NT2/D1 (cell line): ENCODE measurements around the gene PHPT1.
"Not testable (repeated sequence)": the region's sequence is repeated elsewhere in the genome, so short reads cannot be mapped to it uniquely, and the experiment has no call there.

Source experiments
- DNase-seq: peaks from one replicate; pipeline ENCODE4 v3.0.0-alpha.2; 2011; ENCODE audit warnings: low read depth, low spot score
- H3K27me3 ChIP-seq: 2 replicates; pipeline ENCODE4 v1.6.0; 2011; ENCODE audit warnings: mild to moderate bottlenecking; ENCODE audit not compliant: insufficient read length, insufficient read depth
- H3K36me3 ChIP-seq: 2 replicates; pipeline ENCODE4 v1.6.1; 2011; ENCODE audit warnings: mild to moderate bottlenecking, low read length, mixed read lengths; ENCODE audit not compliant: insufficient read depth, insufficient read length
- H3K4me1 ChIP-seq: 2 replicates; pipeline ENCODE4 v1.5.1; 2011; ENCODE audit not compliant: insufficient read depth, insufficient read length
- H3K4me3 ChIP-seq: 2 replicates; pipeline ENCODE4 v1.5.1; 2011; ENCODE audit warnings: low read depth; ENCODE audit not compliant: insufficient read length
- H3K9ac ChIP-seq: 2 replicates; pipeline ENCODE4 v1.6.0; 2011; ENCODE audit warnings: low read depth; ENCODE audit not compliant: insufficient read length
- H3K9me3 ChIP-seq: 2 replicates; pipeline ENCODE4 v1.5.1; 2011; ENCODE audit warnings: mild to moderate bottlenecking, low read length; ENCODE audit not compliant: insufficient read depth
- SUZ12 ChIP-seq: IDR thresholded peaks from 2 replicates; pipeline ENCODE4 v1.6.1; 2011; ENCODE audit not compliant: insufficient read length, insufficient read depth; ENCODE audit errors: extremely low read depth
- YY1 ChIP-seq: IDR thresholded peaks from 2 replicates; pipeline ENCODE4 v1.6.1; 2011; ENCODE audit not compliant: insufficient read length, insufficient read depth
- ZNF274 ChIP-seq: IDR thresholded peaks from 2 replicates; pipeline ENCODE4 v1.6.1; 2011; ENCODE audit warnings: mild to moderate bottlenecking, low read depth, low read length

The PHPT1 gene

GRCh38 chr9:136849038-136849959 lies at the start of gene PHPT1:
PHPT1 (plus strand) TSS chr9:136849409; CDS start chr9:136849431, 22 bp downstream.
- H3K27me3 ChIP-seq, result no peaks in the 10 kb centered on the region
- TF ChIP-seq ZNF274 (no peak), SUZ12 (no peak), YY1 (peak; percentile 34)
- H3K36me3 ChIP-seq, result peaks cover 33% of the 10 kb centered on the region
- peaks cover 35% of the 10 kb centered on the region for H3K4me1 ChIP-seq
- DNase-seq, result peak; percentile 100
- peak within 1 kb of the TSS; percentile 99 for H3K9ac ChIP-seq
- H3K4me3 ChIP-seq, result peak within 1 kb of the TSS; percentile 95
- H3K9me3 ChIP-seq, result no peaks in the 10 kb centered on the region; the same call in 1 of the 2 replicates

- H3K9me3 ChIP-seq, result no peaks in the 10 kb centered on the region
- H3K4me3 ChIP-seq, result peak overlapping the region; percentile 48
- TF ChIP-seq SUZ12 (no peak), ZNF274 (no peak), YY1 (no peak)
- H3K27me3 ChIP-seq, result peaks cover 21% of the 10 kb centered on the region
- H3K9ac ChIP-seq, result peak overlapping the region; percentile 76
- H3K36me3 ChIP-seq, result peaks cover 17% of the 10 kb centered on the region
- DNase-seq, result peak; percentile 88
- H3K4me1 ChIP-seq, result peaks cover 20% of the 10 kb centered on the region
Observed at GRCh38 chr9:136799854-136800657, 49.2 kb upstream of the PHPT1 start.

GRCh38 chr9:136802321-136802720 lies 46.9 kb upstream of the PHPT1 start:
- Histone ChIP-seq H3K9me3 (no peaks in the 10 kb centered on the region), H3K4me3 (no peak overlapping the region), H3K27me3 (peaks cover 21% of the 10 kb centered on the region), H3K9ac (no peak overlapping the region), H3K4me1 (peaks cover 18% of the 10 kb centered on the region), H3K36me3 (peaks cover 35% of the 10 kb centered on the region)
- TF ChIP-seq YY1 (no peak), SUZ12 (no peak), ZNF274 (no peak)
- DNase-seq, result no peak

- not testable (repeated sequence) for H3K9ac ChIP-seq, H3K9me3 ChIP-seq, H3K4me3 ChIP-seq, DNase-seq
- Histone ChIP-seq H3K27me3 (peaks cover 21% of the 10 kb centered on the region), H3K4me1 (peaks cover 18% of the 10 kb centered on the region), H3K36me3 (peaks cover 35% of the 10 kb centered on the region)
Observed at GRCh38 chr9:136803009-136803550, 46.1 kb upstream of the PHPT1 start.

- no peak overlapping the region for H3K9ac ChIP-seq
- DNase-seq, result no peak
- peaks cover 16% of the 10 kb centered on the region for H3K27me3 ChIP-seq
- peaks cover 35% of the 10 kb centered on the region for H3K36me3 ChIP-seq
- H3K4me1 ChIP-seq, result peaks cover 14% of the 10 kb centered on the region
- no peaks in the 10 kb centered on the region for H3K9me3 ChIP-seq
- H3K4me3 ChIP-seq, result no peak overlapping the region
- TF ChIP-seq SUZ12, result no peak
- no peak for TF ChIP-seq YY1
- no peak for TF ChIP-seq ZNF274
Observed at GRCh38 chr9:136803551-136804508, 45.4 kb upstream of the PHPT1 start.

GRCh38 chr9:136804509-136805206 lies 44.6 kb upstream of the PHPT1 start:
- H3K4me1 ChIP-seq, result peaks cover 6% of the 10 kb centered on the region

More at GRCh38 chr9:136804509-136805206, 44.6 kb upstream of the PHPT1 start:
- H3K27me3 ChIP-seq, result peaks cover 7% of the 10 kb centered on the region
- H3K4me3 ChIP-seq, result no peak overlapping the region
- no peaks in the 10 kb centered on the region for H3K9me3 ChIP-seq
- DNase-seq, result no peak
- peaks cover 43% of the 10 kb centered on the region for H3K36me3 ChIP-seq
- peak overlapping the region; percentile 16 for H3K9ac ChIP-seq
- TF ChIP-seq ZNF274, result no peak
